Stimulated activated CD8-positive, alpha-beta memory T cell treated with anti-CD3 and anti-CD28 coated beads, Interleukin-4, amount 100 ng/mL, for 24 hours (primary cell): Measurements from ENCODE around the gene ZFPM1.

Experiments
- DNase-seq: peaks from one replicate; pipeline ENCODE4 v3.0.0-alpha.2; 2020; ENCODE audit warnings: low read depth

The ZFPM1 gene

GRCh38 chr16:88448461-88449266 lies 4.4 kb upstream of the ZFPM1 start:
- no peak for DNase-seq

GRCh38 chr16:88449267-88449561 lies 3.9 kb upstream of the ZFPM1 start:
- no peak for DNase-seq

- no peak for DNase-seq
These were observed 1.2 kb upstream of the ZFPM1 start for GRCh38 chr16:88451586-88452481.

- DNase-seq: peak; percentile 99
These were observed 431 bp upstream of the ZFPM1 start for GRCh38 chr16:88452482-88453216.

- peak; percentile 27 for DNase-seq
These were observed 787 bp downstream of the ZFPM1 start for GRCh38 chr16:88453611-88454522.

- peak; percentile 19 for DNase-seq
These were observed 1.5 kb downstream of the ZFPM1 start for GRCh38 chr16:88454523-88454947.

GRCh38 chr16:88455610-88456355 lies 2.7 kb downstream of the ZFPM1 start:
- DNase-seq: peak; percentile 75

GRCh38 chr16:88456356-88457292 lies 3.5 kb downstream of the ZFPM1 start:
- peak; percentile 68 for DNase-seq

GRCh38 chr16:88458039-88458772 lies 5.1 kb downstream of the ZFPM1 start:
- no peak for DNase-seq

GRCh38 chr16:88458773-88459235 lies 5.7 kb downstream of the ZFPM1 start:
- no peak for DNase-seq

GRCh38 chr16:88459366-88460073 lies 6.4 kb downstream of the ZFPM1 start:
- no peak for DNase-seq

- no peak for DNase-seq
These were observed 7.6 kb downstream of the ZFPM1 start for GRCh38 chr16:88460496-88461330.

- no peak for DNase-seq
These were observed 8.5 kb downstream of the ZFPM1 start for GRCh38 chr16:88461331-88462269.

- DNase-seq: no peak
These were observed 9.3 kb downstream of the ZFPM1 start for GRCh38 chr16:88462396-88462795.

GRCh38 chr16:88463411-88463810 lies 10.3 kb downstream of the ZFPM1 start:
- DNase-seq: no peak
